Measurements from ENCODE around the gene GRIK3.

DNA sequence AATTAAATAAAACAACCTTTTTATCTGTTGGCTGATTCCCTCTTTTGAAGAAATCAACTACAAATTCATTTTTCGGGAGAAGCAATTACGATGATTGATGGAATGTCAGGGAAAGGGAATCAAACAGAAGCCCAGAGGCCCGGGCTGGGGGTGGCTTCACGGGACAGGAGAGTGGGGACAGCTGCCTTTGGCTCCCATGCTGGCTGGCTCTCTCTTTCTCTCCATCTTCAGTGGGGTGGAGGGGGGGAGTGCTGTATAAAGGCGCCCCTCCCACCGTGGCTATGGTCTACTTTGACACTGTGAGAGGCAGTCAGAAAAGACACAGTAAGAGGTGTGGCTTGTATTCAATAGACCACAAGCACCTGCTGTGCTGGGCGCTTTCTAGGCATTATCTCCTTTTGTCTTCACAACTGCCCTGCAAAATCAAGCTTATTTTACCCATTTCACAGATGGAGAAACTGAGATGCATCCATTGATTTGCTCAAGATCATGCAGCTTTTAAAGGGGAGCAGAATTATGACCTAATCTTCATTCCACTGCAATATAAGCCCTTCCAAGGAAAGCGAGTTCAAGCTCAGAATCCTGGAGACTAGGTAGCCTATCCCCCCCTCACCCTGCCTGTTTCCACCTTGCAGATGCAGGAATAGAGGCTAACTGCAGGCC, 92.9 kb downstream of the GRIK3 start:
- TF ChIP-seq EZH2phosphoT487 (IDR thresholded peaks at IDR 0.05; ENCODE audit: borderline replicate concordance, low read depth, low read length), result no peak
- TF ChIP-seq, protein P1, sequence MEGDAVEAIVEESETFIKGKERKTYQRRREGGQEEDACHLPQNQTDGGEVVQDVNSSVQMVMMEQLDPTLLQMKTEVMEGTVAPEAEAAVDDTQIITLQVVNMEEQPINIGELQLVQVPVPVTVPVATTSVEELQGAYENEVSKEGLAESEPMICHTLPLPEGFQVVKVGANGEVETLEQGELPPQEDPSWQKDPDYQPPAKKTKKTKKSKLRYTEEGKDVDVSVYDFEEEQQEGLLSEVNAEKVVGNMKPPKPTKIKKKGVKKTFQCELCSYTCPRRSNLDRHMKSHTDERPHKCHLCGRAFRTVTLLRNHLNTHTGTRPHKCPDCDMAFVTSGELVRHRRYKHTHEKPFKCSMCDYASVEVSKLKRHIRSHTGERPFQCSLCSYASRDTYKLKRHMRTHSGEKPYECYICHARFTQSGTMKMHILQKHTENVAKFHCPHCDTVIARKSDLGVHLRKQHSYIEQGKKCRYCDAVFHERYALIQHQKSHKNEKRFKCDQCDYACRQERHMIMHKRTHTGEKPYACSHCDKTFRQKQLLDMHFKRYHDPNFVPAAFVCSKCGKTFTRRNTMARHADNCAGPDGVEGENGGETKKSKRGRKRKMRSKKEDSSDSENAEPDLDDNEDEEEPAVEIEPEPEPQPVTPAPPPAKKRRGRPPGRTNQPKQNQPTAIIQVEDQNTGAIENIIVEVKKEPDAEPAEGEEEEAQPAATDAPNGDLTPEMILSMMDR (conservative IDR thresholded peaks at IDR 0.05; ENCODE audit: low read length), result no peak

All from OCI-LY7 (cell line).